ENCODE data around the gene NUP93.

Gene NUP93

DNA sequence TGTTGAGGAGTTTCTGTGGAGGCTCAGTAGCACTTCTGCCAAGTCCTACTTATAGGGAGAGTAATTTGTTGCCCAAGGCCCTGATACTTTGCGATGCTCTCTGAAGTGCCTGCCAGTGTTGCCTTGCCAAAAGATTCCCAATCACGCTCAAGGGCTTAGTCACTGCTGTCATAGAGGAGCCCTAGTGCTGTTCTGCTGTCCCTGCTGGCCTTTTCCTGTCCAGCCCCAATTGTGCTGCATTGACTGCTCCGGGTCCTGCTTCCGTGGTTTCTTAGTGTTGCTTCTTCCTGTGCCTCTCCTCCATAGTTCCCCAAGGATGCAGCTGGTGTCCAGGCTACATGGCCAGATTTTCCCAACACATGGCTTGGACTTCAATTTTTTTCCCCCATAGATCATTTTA, 13.9 kb downstream of the NUP93 start:
- no peak for DNase-seq (ENCODE audit: low spot score)

DNA sequence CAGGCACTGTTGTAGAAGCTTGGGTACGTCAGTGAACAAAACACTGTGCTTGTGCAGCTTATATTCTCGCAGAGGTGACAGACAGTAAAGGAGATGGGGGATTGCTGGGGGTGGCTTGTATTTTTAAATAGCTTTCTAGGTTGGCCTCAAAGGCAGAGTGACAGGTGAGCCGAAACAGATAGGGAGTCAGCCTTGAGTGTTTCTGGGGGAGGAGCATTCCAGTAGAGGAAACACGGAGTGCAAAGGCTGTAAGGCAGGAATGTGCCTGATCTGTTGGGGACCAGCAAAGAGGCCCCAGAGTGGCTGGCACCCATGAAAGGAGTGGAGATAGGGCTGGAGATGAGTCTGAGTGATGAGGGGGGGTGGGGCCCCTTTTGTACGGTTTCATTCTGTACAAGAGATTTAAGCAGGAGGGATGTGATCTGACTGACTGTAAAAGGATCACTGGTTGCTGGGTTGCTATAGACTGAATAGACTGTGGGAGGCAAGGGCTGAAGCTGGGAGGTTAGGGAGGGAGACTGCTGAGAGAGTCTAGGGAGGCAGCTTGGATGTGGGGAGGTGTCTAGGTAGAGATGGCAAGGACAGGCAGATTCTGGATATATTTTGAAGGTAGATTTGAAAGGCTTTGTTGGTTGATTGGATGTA, 15.2 kb downstream of the NUP93 start:
- DNase-seq (ENCODE audit: low spot score): no peak

DNA sequence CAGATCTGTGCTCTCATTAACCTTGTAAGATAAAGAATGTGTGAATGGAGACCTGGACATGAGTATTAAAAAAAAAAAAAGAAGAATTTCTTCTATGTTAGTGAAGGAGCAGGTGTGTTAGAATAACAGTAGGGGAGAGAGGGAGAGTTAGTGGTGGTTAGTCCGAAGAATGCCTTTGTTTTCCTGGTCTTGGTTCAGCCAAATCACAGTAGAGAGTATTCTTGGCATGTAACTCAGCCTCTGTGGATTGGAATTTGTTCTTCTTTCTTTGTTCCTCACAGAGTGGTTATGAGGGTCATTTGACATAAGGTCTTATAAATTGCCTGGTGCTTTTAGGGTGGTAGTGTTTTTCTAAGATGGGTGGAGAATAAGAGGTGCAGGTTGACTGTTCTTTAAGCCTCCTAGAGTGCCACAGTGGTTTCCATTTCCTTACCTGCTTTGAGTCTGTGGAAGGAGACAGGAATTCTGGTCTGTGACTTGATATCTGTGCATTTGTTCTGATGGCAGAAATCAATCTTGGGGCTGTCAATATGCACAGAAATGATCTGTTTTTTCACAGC, 17.6 kb downstream of the NUP93 start:
- no peak for DNase-seq (ENCODE audit: low spot score)

DNA sequence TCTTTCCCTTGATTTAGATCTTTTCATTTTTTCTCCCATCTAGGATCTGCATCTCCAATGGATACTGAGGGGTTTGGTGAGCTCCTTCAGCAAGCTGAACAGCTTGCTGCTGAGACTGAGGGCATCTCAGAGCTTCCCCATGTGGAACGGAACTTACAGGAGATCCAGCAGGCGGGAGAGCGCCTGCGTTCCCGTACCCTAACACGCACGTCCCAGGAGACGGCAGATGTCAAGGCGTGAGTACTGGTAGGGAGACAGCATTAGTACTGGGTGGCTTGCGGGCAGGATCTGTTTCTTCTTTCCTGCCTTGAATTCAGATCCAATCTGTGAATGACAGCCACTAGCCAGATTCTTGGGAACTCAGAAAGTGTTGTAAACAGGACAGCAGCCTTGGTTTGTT, 18.3 kb downstream of the NUP93 start:
- DNase-seq (ENCODE audit: low spot score): no peak

DNA sequence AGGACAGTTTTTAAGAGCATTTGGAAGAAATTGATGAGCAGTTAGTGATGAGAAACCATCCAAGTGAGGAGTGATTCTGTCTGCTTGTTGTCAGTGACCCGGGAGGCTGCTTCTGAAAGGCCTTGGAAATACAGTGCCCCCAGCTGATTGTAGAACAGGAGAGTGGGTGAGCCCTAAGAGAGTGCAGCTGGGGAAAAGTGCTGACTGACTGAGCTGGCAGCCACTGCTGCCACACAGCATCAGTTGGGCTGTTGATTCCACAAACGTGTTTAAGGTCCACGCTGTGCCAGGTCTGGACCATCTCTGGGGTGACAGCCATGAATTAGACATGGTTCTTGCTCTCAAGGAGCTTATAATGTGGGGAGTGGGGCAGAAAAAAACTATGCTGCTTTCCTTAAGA, 18.9 kb downstream of the NUP93 start:
- no peak for DNase-seq (ENCODE audit: low spot score)

DNA sequence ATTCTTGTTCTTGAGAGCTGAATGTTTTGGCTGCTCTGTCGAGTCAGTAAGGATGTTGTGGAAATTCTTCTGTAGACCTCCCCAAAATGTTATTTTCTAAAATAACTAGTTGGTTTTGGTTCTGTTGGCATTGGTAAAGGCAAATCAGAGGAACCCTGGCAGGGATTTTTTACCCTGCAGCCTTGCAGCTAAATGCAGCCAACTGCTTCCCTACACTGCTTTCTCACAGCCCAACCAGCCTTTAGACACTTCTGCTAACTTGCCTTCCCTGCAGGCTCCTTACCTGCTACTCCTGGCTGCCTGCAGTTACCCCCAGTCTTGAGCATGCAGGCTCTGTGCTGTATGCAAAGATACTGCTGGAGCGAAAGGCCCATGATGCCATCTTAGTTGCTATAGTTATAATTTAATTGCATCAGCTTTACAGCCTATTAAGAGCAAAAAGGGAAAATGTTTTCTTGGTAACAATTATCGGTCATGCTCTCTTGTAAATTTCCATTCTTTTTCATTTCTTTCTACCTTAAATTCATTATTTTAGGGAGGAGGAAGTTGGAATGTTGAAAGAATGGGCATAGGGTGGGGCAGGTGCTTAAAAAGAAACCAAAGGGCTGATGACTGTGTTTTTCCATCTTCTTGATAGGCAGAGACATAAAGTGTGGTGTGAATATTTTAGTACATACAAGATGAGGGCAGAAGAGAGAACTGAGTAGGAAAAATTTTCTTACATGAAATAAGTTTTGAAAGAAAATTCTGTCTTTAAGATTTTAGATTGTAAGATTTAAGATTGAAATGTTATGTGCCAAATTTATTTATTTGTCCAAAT, 20.0 kb downstream of the NUP93 start:
- DNase-seq (ENCODE audit: low spot score): no peak

DNA sequence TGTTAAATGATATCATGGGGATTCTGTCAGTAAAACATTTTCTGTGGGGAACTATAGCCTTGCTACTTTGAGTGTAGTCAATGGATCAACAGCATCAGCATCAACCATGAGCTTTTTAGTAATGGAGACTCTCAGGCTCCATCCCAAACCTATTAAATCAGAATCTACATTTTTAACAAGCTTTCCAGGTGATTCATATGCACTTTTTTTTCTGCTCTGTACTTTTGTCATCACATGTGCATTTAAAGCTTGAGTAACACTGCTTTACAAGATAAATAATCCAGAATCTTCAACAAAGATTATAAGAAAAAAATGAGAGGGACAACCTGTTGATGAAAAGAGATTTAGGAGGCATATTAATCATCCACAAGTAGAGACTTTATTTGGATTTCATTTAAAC, 23.5 kb downstream of the NUP93 start:
- no peak for DNase-seq (ENCODE audit: low spot score)

DNA sequence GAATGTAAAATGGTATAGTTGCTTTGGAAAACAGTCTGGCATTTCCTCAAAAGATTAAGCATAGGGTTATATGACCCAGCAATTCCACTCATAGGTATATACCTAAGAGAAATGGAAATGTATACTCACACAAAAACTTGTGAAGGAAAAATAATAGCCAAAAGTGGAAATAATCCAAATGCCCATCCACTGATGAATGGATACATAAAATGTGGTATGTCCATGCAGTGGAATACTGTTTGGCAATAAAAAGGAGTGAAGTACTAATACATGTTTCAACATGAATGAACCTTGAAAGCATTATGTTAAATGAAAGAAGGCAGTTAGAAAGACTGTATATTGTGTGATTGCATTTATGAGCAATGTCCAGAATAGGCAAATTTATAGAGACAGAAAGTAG, 25.1 kb downstream of the NUP93 start:
- no peak for DNase-seq (ENCODE audit: low spot score)

DNA sequence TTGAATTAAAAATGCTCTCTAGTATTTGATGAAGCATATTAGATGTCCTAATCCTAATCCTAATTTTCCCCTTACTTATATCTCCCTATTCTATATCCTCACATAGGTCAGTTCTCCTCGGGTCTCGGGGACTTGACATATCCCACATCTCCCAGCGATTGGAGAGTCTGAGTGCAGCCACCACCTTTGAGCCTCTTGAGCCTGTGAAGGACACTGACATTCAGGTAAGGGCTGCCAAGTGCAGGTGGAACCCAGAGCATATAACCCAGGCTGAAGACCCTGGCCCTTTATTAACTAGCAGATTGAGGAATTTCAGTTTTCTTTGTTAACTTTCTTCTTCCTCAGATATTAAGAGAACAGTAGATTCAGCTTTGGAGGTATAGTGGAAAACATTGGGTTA, 28.5 kb downstream of the NUP93 start:
- DNase-seq (ENCODE audit: low spot score): no peak

DNA sequence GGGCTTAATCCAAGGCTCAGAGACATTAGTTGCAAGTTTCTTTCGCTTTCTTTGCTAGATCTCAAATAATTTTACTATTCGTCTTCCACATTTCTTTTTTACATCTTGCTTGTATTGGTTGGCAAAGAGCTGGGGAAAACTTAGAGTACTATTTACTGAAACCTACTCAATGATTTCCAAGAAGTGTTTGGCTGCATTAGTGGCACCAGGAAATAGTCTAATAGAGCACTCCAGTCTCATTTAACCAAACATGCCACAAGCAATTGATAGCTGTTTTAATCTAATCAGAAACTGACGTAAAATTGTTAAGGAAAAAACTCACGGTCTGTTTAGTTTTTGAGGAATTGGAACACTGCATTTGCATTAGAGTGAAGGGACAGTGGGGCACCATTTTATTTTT, 29.0 kb downstream of the NUP93 start:
- no peak for DNase-seq (ENCODE audit: low spot score)

DNA sequence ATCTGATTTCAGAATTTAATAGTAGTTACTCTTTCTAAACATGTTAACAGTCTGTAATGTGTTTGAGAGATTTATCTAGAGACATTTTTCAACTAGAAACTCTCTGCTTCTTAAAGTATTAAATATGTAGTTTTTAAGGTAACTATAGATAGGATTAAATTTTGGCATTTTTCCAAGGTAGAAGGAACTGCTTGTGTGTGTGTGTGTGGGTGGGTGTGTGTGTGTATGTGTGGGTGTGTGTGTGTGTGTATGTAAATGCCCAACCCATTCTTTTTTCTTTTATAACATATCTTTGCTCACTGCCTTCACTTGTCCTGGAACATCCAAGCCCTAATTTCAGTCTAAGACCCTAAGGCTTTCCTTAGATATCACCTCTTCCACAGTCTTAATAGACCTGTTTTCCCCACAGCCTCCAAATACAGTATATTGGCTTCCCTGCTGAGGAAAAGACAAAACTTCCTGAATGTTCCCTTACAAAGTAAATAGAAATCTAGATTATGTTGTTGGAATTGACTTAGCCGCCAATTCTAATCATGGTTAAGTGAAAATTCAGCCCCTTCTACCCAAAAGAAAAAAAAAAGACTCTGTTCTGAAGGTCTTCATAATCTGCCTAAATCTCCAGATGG, 33.5 kb downstream of the NUP93 start:
- no peak for DNase-seq (ENCODE audit: low spot score)

DNA sequence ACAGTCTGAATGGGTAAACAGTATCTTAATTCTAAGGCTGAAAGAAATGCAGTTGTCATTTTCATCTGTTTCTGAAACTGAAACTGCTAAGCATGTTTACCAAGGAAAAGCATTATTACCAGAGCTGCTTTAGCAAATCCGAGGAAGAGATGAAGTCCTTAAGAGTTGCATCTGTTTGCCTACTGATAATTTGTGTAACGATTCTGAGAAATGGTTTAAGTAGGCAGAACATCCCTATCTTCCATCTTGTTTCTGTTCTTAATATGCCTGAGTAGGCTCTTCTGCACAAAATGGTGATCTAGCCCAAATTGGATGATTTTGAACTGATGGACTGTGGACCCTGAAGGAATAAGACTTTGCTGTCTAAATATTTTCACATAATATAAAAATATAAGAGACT, 34.9 kb downstream of the NUP93 start:
- no peak for DNase-seq (ENCODE audit: low spot score)

DNA sequence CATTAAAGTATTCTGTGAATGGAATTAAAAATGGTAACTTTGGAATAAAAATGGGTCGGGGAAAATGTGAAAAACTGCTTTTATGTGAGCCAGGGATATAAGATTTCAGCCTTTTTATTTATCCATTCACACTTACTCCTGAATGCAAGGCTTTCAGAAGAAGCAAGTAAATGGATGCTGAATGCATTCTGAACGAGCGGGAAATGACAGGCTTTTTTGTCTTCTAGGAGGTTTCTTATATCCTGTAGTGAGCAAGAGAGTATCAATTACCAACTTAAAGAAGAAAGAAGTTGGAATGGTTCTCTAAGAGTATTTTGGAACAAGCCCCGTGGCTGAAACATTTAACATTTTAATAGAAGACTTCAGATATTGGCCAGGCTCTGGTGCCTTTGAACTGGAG, 36.0 kb downstream of the NUP93 start:
- no peak for DNase-seq (ENCODE audit: low spot score)

DNA sequence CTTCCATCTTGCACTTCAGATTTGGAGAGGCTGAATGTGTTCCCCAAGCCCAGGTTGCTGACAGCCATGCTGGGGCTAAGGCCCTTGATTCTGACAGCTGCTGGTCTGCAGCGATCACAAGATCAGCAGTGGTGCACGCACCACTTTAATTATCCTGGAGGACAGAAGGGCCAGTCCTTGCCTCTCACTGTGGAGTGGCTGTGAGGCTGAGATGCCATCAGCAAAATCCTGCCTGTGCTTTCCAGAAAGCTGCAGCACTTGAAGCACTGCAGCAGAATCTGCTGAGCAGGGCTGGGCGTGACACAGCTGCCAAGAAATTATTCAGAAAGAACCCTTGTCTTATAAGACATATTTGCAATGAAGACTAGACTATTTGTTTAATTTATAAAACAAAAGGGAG, 37.1 kb downstream of the NUP93 start:
- no peak for DNase-seq (ENCODE audit: low spot score)

DNA sequence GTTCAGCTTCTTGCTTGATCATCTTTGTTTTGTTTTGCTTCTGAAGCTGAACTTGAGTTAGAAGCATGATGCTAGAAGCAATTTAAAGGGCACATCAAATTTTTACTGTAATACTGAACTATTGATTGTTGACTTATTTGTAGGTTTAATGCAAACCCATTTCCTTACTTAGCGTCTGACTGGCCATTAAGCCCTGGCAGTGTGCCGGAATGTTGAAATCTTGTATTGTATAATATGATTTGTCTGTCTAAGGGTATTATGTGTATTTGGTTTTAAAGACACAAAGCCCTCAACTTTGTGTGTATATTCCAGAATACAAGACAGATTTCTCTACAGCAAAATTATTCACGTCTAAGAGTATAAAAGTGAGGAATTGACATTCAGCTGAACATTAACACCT, 39.7 kb downstream of the NUP93 start:
- DNase-seq (ENCODE audit: low spot score): no peak

DNA sequence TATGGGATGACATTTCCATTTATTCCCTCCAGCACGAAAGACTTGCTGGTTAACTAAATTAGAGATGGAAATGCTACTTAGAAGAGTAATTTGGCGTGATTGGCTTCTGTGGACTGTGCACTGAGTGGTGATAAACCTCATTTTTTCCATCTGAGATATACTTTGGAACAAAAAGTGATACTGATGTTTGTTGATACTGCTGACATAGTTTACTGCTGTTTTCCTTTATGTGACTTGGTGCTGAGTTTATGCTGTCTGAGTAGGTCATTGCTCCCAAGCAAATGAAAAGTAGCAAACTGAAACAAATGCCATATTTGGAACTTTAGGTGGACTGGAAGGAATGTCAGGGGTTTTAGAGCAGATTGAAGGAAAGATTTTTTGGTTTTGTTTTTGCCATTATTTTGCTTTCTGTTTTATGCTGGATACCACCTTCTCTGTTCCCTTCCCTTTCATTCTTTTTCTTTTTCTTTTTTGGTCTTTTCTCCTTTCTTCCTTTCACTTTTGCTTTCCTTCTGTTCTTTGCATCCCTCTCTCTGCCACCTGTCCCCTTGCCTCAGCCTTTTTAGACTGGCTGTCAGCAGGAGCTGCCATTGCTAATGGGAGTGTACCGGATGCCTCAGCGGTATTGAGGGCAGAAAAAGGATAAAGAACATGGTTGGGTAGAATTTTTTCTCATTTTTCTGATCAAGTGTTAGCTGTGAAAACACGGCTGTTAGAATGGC, 41.8 kb downstream of the NUP93 start:
- no peak for DNase-seq (ENCODE audit: low spot score)

DNA sequence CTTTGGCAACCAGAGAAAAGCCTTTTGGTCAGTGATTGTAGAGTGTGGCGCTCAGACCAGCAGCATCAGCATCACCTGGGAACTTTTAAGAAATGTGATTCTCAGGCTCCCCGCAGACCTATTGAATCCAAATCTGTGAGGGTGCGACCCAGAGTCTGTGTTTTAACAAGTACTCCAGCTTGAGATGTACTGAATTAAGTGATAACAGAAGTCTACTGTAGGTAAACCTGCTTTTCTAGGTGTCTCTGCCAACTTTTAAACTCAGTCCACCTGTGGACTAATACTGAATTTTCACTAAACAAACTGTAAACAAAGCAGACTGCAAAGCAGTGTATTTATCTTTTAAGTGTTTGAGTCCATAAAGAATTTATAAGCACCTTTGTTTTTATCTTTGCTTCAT, 43.6 kb downstream of the NUP93 start:
- DNase-seq (ENCODE audit: low spot score): no peak

DNA sequence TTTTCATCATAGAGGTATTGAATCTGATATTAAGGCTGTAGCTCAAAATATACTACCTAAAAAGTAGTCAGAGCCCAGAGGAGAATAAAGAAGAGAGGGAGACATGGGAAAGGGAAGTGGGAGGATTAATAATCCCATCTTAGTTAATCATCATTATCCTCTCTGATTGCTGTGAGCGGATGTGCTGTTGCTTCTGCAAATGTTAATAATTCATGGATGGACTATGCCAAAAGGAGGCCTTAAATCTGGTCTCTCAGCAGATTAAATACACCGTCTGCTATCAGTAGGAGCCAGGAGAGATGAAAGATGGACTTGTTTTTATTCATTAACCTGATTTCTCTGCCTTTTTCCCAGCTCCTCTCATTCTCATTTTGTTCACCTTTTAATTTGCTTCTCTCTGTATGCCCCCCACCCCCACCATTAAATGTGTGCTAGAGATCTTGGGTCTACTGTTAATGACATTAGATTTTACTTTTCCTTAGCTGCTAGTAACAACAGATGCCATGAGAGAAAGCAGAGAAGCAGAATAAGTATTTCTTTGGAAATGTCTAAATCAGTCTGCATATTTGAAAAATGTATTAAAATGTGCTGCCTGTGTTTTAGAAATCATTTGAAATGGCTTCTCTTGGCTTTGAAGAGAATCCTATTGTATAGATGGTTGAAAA, 44.2 kb downstream of the NUP93 start:
- no peak for DNase-seq (ENCODE audit: low spot score)

DNA sequence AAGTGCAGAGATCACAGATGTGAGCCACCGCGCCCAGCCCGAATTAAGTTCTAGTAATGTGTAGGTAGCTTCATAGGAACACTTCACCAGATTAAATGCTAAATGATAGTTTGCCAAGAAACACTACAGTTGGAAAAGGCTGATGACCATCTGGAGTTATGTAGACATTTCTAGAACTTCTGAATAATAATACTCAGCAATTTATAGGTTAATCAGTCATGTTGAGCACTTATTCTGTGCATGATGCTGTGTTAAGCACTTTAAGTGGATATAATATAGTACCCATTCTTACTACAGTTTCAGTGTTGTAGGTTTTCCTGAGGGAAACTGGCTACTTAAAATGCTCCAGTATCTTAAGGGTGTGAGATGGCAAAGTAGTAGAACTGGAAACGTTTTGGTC, 45.2 kb downstream of the NUP93 start:
- no peak for DNase-seq (ENCODE audit: low spot score)

DNA sequence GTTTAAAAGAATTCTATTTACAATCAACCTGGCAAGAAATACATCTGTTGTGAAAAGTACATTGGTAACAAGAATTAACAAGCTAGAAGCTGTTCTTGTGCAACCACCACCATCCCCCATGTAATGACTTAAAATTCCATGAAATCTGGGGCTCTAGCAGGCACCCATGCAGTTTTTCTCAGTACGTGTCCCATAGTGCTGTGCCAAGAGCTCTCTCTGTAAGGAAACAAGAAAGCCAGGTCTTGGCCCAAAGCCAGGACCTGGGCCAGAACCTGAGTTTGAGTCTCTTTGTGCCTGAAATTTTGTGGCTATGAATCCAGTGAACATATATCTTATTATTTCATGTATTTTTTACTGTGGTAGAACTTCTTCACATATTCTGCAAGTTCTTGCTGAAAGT, 46.6 kb downstream of the NUP93 start:
- no peak for DNase-seq (ENCODE audit: low spot score)

DNA sequence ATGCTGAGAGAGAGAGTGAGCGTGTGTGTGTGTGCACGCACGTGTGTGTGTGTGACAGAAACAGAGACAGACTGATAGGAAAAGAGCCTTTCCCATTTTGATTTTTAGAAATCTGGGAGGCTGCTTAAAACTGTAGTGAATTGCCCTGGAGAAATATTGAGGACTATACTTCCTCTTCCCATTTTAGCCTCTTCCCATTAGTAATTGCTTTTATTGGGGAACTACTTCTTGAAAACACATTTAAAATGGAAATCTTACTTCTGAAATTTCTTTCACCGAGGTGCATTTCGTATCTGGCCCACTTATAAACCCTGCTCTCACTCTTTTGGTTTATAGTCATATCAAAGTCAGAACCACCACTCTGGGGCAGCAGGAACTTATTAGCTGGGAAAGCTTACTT, 47.1 kb downstream of the NUP93 start:
- DNase-seq (ENCODE audit: low spot score): no peak

DNA sequence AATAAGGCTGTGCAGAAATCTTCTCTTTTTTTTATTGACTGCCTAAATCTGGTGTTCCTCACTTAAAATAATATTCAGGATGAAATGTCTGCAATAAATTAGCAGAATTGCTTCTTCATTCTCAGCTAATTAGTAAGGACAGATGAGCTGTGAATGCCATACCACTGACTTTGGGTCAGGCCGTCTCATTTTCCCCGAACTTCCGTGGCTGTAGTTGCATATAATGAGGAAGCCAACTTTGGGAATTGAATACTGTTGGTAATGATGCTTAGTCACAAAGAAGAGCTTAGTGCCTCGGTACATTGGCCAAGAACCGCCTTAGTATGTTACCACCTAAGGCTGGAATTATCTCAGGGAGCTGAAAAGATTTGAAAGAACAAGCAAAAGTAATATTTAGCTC, 47.6 kb downstream of the NUP93 start:
- DNase-seq (ENCODE audit: low spot score): no peak

Measured in pons (tissue), 1 donor.